Fibroblast of skin of scalp (primary cell): Measurements from ENCODE around the gene LRP1B. TPM values are rescaled to one million over a fixed set of nuclear protein-coding genes. Genes with fewer than 3 reads are reported as not detected.

ENCODE experiments used
- DNase-seq: peaks from one replicate; pipeline ENCODE4 v3.0.0-alpha.2; 2013
- polyA plus RNA-seq, 2 experiments: library from polyadenylated mRNA; unstranded; fragments of 120-200 nt; gene quantifications; one replicate each; pipeline ENCODE4 v1.2.1, GENCODE V29; 2013; ENCODE audit not compliant: insufficient read length in 2 of 2

The LRP1B gene
- polyA plus RNA-seq (2013, experiment 1 of 2; ENCODE audit: insufficient read length): 0.02 TPM
- 0.15 TPM for polyA plus RNA-seq (2013, experiment 2 of 2; ENCODE audit: insufficient read length)

DNA sequence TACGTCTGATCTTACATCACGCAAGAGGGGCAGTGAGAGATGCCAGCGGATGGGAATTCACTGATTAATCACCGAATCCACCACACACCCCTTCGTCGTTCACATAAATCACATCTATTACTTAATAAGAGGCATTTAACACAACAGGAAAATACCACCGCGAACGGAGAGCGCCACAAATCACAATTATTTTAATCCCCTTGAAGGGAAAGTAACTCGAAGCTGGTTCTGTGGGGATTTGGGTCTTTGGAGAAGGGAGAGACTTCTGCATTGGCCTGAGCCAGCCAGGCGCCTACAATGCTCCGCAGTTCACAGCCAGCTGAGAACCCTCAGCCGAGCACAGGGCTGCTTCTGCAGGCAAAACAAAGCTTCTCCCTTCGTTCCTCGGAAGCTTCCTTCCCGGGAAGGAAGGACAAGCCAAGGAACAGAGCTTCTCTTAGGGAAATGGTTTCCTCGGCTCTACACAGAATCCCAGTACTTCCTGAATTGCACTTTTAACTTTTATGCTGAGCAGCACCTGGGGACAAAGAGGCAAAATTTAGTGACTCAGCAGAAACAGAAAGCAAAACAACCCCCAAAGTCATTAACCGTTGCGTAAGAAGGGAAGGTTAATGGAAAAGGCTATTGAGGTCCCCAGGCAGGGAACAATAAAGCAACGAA is at the start of gene LRP1B:
Gene LRP1B (minus strand): TSS at position 7 of the 660 bp plus-strand sequence. CDS start 287 bp downstream, outside the sequence.
- DNase-seq: peak; percentile 35

- no peak for DNase-seq
These were observed 48.9 kb upstream of the LRP1B start for GRCh38 chr2:142179686-142180085.

DNA sequence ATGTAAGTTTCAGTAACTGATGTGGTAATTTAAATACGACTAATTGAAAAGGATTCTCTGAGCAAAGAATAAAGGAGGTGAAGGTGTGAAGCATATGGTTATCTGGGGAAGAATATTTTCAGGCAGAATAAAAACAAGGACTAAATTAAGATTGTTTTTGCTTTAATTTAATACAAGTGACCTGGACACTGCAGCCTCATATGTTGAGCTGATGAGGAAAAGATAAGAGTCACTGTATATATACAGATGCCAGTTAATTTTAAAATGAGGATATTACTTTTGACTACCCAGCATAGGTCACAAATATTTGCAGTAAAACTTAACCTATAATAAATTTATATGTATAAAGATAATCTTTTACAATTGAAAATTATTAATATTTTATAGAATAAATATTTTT is 47.8 kb upstream of the LRP1B start:
- DNase-seq: no peak

DNA sequence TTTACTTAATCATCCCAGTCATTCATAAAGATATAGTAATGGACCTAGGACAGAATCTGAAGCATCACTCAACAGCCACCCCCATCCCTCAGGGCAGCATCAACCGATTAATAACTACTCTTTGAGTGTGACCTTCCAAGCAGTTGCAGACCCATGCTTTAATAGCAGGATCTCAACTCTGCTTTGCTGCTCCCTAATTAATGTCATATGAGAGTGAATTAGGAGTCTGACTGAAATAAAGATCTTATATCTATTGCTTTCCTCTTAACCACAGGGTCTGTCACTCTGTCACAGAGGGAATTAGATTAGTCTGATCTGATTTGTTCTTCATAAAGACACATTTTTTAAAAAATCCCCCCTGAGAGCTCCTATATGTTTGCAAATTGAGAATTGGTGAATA is 46.1 kb upstream of the LRP1B start:
- DNase-seq: no peak

GRCh38 chr2:142175813-142176338 is 45.1 kb upstream of the LRP1B start:
- DNase-seq: no peak

- DNase-seq: no peak
These were observed 43.4 kb upstream of the LRP1B start for GRCh38 chr2:142174176-142174575.

GRCh38 chr2:142170847-142171246 is 40.0 kb upstream of the LRP1B start:
- no peak for DNase-seq

DNA sequence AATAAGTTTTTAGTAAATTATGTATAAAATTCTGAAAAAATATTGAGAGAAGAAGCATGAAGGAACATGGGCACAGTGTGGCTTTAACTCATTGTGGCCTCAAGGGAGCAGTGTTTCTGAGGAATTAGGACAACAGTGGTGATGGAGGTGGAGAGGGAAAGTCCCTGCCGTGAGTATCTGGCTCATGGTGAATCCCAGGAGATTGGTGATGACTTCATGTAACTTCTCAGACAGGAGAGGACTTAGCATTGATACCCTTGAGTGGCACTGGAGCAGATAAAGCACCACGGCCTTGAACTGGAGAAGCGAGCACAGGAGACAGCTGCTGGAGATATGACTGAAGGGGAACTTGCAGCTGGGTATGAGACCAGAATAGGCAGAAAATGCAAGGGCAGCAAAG is 35.0 kb upstream of the LRP1B start:
- peak; percentile 55 for DNase-seq

GRCh38 chr2:142153601-142154000 is 22.8 kb upstream of the LRP1B start:
- DNase-seq: peak; percentile 53

DNA sequence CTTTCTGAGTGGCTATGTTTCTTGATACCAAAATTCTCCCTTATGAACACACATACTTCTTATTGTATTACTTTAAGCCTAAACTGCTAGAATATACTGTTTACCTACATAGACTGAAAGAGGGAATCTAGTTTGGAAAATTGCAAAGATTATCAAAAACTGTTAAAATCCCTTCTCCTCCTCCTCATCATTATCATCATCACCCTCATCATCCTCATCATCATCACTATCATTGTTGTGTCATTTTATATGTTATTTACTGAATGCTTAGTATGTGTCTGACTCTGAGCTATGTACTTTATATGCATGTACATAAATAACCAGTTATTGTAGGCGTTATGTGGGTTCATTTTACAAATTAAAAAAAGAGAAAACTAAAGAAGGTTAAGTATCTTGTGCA is 19.6 kb upstream of the LRP1B start:
- no peak for DNase-seq

DNA sequence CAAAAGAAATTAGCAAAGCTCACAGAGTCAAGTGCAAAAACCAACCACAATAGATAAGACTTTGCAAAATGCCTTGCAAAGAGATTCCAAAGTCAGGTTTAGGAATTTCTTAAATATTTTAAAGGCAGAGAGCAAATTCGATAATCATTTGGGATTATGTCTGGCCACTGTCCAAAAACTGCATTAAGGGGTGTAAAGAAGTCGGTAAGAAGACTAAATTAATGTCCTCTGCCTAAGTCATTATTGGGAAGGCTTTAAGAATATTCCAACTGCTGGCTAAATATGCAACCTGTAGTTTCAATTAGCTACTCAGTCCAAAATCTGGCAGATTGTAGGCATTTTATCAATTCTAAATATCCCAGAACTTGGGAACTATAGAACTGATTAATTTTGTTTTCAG is 13.7 kb upstream of the LRP1B start:
- DNase-seq: no peak

- DNase-seq: no peak
These were observed 11.8 kb upstream of the LRP1B start for GRCh38 chr2:142142595-142142994.

- DNase-seq: peak; percentile 34
These were observed 9.6 kb upstream of the LRP1B start for GRCh38 chr2:142140434-142140845.

GRCh38 chr2:142139384-142139783 is 8.6 kb upstream of the LRP1B start:
- no peak for DNase-seq

GRCh38 chr2:142136571-142136970 is 5.8 kb upstream of the LRP1B start:
- peak; percentile 7 for DNase-seq

- DNase-seq: no peak
These were observed 4.1 kb upstream of the LRP1B start for GRCh38 chr2:142134911-142135310.

DNA sequence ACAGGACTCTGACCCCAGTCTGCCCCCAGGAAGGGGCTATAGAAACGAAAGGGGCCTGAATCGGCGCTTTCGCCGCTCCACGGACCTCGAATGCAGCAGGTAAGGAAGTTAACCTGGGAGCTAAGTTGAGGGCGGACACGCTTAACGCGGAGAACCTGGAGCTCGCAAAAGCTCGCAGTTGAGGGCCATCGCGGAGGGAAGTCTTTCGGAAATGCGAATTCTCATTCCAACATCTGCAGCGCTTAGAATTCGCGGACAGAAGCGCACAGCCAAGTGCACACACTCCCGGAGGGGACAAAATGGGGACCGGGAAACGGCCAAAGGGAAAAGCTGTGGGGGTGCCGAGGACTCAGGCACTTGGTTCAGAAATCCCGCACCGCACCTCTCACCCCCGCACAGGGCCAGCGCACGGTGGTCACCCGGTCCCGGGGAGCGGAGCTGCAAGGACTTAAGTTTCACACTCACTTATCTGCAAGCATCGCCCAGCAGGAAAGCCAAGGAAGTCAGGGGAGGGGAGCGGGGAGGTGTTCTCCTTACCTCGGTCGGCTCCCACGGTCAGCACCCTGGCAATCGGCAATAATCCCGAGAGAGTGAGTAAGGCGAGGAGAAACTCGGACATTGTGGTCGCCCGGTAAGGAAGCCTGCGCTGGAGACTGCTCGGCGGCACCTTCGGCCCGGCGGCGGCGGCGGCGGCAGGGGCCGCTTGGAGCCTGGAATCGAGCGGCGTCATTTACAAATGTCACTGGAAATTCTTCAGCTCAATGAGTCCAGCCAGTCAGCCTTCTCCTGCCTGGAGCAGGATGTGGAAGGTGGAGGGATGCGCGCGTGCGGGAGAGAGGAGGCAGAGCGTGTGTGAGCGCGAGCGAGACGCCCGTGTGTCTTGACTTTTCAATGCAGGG is 456 bp downstream of the LRP1B start:
- DNase-seq: peak; percentile 61

GRCh38 chr2:142128105-142128504 is 2.7 kb downstream of the LRP1B start:
- no peak for DNase-seq

DNA sequence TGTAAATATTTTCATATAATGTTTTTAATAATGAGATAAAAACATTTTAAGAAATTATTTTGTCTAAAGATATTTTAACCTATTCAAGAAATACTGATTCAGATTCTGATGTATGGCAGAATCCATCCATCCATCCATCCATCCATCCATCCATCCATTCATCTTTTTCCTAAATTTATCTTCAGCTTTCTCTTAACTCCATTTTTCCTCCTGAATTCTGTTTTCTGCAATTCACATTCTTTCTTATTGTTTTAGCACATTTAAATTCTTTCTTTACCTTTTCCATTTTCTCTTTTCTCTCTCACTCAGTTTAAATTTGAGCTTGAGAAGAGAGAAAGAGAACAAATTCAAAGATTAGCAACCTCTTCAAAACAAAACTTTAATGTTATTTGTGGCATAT is 3.6 kb downstream of the LRP1B start:
- DNase-seq: no peak

DNA sequence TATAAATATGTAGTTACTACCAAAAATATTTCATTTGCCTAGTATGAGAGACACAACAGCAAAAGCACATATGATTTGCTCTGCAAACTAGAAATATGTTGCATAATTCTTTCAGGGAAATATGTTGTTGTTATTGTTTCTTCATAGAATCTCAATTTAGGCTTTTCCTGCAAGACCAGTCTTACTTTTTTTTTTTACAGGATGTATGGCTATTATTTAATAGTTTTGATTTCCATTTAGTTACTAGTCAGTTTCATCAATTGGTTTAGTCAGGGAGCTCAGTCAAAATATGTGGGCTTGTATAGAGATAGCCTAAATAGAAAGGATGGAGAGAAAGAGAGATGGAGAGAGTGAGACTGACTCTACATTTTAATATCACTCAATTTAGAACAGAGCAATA is 6.1 kb downstream of the LRP1B start:
- DNase-seq: no peak

DNA sequence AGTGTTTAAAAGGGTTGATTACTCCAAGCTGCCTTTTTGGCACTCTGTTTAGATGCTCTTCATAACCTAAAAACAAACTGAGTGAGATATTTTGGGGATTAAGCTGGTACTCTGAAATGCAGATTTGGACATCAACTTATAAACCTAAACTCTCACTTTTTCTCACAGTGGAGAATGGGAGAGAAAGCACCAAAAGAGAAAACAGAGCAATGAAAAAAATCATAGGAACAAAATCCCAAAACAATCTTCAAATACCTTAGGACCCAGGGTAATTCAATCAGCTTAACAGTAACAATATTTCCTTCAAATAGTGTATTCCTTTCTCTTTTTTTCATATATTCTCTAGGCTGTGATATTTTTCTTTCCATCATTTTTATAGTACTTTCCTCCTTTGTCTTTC is 11.5 kb downstream of the LRP1B start:
- DNase-seq: no peak

DNA sequence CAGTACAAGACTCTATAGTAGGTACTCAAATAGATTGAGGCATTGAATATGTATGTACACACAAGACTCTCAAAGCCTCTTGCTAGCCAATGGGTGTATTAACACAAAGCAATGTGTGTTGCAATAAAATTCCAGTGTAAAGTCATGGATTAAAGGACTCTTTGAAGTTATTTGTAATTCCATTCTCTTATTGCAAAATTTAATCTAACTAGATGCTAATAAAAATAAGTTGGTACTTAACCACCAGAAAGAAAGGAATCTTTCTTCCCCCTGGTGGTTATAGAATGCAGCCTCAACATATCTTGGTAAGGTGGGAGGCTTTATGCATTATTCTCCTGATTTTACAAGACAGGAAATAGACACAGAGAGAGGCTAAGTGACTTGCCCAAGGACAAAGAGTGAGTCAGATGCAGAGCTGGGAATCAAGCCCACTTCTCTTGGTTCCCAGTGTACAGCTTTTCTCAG is 18.0 kb downstream of the LRP1B start:
- DNase-seq: peak; percentile 80

DNA sequence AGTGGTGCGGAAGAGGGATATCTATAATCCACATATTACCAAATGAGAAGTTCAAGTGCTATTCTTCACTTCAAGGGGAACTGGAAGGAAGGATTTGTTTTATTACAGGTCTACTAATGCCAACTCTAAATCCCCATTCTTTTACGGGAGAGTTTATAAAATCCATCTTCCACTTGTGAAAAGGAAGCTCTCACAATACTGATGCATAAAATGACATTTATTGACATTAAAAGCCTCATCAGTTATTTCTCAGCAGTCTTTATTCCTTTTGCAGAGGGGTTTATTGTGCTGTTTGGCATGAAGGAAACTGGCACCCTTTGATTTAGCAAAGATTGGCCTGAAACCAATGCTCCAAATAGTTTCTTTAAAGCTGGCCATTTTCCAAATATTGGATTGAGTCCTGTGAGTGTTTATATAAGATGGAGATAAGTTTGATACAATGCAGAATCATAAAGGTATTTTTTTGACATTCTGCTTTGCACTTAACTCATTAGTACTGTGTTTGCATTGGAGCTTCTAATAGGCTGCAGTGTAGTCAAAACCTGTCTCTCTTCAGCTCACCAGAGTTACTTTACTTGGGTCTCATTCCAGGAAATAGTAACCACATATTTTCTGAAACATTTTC is 26.6 kb downstream of the LRP1B start:
- no peak for DNase-seq
